Cardiac fibroblast (primary cell): Measurements from ENCODE around the gene PAQR4.

ENCODE experiments used
- DNase-seq, 2 donors: peaks; one replicate each; pipeline versions ENCODE4 v3.0.0 to v3.0.0-alpha.2; 2010; ENCODE audit warnings: low read depth in 2 of 2
- H3K4me3 ChIP-seq, 2 donors: replicated peaks in 1 of 2; 1 replicate in 1 of 2; 2 replicates in 1 of 2; pipeline ENCODE4 v1.5.1; 2011; ENCODE audit warnings: low read depth in 2 of 2, low read length in 2 of 2, mild to moderate bottlenecking in 2 of 2, moderate library complexity in 1 of 2
- TF ChIP-seq, protein P1 (sequence below): IDR thresholded peaks from one replicate; pipeline ENCODE4 v1.5.1; 2011; ENCODE audit warnings: low read depth, mild to moderate bottlenecking, low read length, inconsistent platforms

The PAQR4 gene

DNA sequence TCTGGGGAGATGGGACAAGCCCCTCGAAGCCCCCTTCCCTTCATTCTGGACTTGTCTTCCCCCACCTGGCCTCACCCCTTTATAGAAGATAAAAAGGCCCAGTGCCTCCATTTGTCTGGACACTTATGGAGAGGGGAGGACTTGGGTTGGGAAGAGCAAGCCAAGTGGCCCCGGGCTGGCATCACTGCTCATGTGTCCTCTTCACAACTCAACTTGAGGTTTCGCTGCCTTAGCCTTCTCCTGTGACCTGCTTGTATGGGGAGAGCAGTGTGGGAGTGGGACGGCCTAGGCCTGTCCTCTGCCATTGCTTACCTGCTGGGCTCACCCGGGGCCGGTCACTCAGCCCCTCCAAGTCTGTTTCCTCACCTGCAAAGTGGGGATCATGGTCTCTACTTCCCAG, 1.4 kb downstream of the PAQR4 start:
- TF ChIP-seq, protein P1, sequence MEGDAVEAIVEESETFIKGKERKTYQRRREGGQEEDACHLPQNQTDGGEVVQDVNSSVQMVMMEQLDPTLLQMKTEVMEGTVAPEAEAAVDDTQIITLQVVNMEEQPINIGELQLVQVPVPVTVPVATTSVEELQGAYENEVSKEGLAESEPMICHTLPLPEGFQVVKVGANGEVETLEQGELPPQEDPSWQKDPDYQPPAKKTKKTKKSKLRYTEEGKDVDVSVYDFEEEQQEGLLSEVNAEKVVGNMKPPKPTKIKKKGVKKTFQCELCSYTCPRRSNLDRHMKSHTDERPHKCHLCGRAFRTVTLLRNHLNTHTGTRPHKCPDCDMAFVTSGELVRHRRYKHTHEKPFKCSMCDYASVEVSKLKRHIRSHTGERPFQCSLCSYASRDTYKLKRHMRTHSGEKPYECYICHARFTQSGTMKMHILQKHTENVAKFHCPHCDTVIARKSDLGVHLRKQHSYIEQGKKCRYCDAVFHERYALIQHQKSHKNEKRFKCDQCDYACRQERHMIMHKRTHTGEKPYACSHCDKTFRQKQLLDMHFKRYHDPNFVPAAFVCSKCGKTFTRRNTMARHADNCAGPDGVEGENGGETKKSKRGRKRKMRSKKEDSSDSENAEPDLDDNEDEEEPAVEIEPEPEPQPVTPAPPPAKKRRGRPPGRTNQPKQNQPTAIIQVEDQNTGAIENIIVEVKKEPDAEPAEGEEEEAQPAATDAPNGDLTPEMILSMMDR: no peak
- peak overlapping the region in 1 of 2 donors; percentile 62 for H3K4me3 ChIP-seq

DNA sequence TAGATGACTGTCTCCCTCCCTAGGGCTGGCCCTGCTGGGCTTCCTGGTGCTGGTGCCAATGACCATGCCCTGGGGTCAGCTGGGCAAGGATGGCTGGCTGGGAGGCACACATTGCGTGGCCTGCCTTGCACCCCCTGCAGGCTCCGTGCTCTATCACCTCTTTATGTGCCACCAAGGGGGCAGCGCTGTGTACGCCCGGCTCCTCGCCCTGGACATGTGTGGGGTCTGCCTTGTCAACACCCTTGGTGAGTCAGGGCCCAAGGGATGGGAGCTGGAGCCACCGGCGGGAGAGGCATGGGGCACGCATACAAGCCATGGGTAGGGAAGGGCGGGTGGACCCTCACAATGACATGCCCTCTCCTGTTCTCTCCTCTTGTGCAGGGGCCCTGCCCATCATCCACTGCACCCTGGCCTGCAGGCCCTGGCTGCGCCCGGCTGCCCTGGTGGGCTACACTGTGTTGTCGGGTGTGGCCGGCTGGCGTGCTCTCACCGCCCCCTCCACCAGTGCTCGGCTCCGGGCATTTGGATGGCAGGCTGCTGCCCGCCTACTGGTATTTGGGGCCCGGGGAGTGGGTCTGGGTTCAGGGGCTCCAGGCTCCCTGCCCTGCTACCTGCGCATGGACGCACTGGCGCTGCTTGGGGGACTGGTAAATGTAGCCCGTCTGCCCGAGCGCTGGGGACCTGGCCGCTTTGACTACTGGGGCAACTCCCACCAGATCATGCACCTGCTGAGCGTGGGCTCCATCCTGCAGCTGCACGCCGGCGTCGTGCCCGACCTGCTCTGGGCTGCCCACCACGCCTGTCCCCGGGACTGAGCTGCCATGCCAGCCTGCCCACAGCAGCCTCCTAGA, 2.2 kb downstream of the PAQR4 start:
- no peak for DNase-seq
- TF ChIP-seq, protein P1: no peak
- H3K4me3 ChIP-seq: no peak overlapping the region

More for the DNA sequence above, 1.4 kb downstream of the PAQR4 start:
- no peak for DNase-seq

DNA sequence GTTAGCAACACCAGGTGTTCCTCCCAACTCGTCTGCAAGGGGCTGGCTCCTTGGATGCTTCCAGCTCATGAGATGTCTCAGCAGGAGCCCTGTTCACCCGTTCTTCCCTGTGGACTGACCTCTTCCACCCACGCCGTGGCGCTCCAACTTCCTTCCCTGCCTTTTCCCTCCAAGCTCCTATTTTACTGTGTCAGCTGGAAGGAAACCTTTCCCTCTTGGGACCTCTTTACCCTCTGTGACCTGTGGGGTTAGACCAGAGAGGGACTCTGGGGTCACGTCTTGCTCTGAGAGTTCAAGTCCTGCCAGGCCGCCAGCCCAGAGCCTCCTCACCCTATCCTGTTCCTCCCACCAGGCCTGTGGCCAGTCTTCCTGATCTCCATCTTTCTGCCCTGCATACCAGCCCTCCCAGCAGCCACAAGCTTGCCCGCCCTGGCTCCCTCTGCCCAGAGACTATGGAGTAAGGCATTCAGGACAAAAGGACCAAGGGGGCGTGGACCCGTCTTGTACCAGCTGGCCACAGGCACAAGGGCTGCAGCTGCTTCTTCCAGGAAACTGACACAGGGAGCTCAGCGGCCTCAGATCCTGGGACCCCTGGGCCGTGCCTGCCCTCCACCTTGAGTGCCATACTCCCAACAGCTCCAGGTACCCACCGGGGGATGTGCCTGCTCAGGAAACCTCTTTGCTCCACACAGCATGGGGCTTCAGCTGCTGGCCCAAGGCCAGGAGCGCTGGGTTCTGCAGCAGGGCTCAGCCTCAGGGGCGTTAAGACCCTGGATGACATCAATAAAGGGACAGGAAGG, 3.0 kb downstream of the PAQR4 start:
- TF ChIP-seq, protein P1: no peak
- DNase-seq: no peak
- H3K4me3 ChIP-seq: no peak overlapping the region

DNA sequence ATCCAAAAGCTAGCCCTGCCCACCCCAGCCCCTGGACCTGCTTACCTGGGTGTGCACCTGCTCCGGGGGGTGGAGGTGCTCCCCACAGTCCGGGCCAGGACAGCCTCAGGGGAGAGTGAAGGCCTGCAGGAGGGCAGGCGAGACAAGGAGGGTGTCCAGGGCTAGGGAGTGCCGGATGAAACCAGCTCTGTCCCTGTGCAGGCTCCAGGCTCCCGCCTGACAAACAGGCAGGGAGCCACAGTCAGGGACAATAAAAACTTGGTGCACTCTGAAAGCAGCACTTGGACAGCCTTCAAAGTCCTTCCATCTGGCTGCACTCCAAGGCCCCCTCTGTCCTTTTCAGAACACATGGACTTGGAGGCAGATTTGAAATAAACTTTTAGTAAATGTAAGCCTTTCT, 3.9 kb downstream of the PAQR4 start:
- no peak for DNase-seq
- TF ChIP-seq, protein P1: no peak
- no peak overlapping the region for H3K4me3 ChIP-seq

DNA sequence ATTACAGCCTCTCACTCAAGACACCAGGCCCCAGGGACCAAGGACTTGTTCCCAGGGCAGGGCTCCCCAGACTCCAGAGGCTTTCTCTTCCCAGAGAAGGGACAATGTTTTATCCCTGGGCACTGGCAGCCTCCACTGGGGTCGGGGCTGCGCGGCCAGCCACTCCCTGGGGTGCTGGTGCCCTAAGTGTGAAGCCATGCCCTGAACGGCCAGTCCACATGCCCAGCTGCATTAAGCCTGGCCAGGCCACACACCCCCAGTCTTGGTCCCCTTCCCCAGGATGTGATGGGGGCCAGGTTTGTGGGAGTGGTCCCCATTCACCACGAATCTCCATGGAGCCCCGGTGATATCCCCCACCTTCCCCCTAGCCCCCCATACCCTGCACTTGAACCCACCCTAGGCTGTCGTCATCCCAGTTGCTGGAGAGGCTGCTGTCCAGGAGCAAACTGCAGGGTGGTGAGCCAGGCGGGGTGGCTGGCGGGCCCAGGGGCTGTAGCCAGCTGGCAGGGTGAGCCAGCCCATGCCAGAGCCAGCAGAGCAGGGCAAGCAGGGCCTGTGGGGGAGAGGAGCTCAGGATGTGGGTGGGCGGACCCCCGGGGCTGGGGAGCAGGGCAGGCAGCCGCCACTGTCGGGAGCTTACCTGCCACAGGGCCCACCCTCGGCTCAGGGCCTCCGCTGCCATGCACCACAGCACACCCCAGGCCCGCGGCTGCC, 4.6 kb downstream of the PAQR4 start:
- no peak for DNase-seq
- H3K4me3 ChIP-seq: no peak overlapping the region
- TF ChIP-seq, protein P1: no peak

DNA sequence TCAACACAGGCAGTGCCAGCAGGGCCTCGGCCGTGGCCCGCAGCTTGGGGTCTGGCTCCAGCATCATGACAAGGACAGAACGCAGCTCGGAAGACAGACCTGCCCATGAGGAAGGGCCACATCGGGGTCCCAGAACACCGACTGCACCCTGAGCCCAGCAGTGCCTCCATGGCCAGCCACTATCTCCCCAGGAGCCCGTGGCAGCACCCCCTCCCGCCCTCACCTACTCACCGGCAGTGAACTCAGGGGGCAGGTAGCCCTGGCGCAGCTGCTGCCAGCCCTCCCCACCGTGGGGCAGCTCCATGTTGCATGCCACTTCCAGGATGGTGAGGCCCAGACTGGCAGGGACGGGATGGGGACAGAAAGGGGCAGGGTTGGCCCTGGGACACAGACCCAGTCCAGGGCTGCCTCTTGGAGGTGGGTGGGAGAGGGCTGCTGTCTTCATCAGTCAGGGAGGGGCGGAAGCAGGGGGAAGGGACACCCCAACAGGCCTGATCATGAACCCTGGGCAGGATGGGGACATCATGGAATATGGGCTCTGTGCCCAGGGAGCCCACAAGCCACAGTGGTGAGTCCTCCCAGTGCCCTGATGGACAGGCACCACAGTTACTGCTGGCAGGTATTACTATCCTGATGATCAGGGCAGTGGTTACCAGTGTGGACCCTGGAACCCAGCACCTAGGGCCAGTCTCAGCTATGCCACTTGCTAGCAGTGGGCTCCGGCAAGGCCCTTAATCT, 5.3 kb downstream of the PAQR4 start:
- DNase-seq: no peak
- TF ChIP-seq, protein P1: no peak
- no peak overlapping the region for H3K4me3 ChIP-seq
